C4-2B (cell line): Measurements from ENCODE around the gene CDK5.

ENCODE experiments used
- CTCF ChIP-seq: fragments of 450-650 bp; conservative IDR thresholded peaks from 2 replicates; pipeline ENCODE4 v1.5.1; 2017; ENCODE audit warnings: mild to moderate bottlenecking
- ZFX ChIP-seq: fragments of 450-650 bp; IDR thresholded peaks from 2 replicates; pipeline ENCODE4 v1.6.1; 2017

GRCh38 chr7:151015967-151016366, 41.7 kb downstream of the CDK5 start:
- TF ChIP-seq CTCF: no peak
- no peak for TF ChIP-seq ZFX
